K562 (cell line): ENCODE measurements around the gene AP2A2. TPM values are rescaled to one million over a fixed set of nuclear protein-coding genes. Genes with fewer than 3 reads are reported as not detected.

Experiments
- CXXC5 ChIP-seq: fragments of 250-450 bp; sonication (Bioruptor Pico); IDR thresholded peaks from 2 replicates; pipeline ENCODE4 v1.8.0; 2022; ENCODE audit warnings: inconsistent platforms, mild to moderate bottlenecking, moderate library complexity
- ZBTB7A ChIP-seq: IDR thresholded peaks from 2 replicates; pipeline ENCODE4 v1.6.1; 2011; ENCODE audit warnings: low read depth, mild to moderate bottlenecking, low read length, moderate library complexity, borderline replicate concordance; ENCODE audit not compliant: control insufficient read depth
- polyA plus RNA-seq, 8 experiments: library from polyadenylated mRNA; depleted of rRNA in 4 of 8; stranded (reverse) in 5 of 8; unstranded in 3 of 8; fragments of >200 nt; fragmentation: Nextera tagmentation in 2 of 8; fragmentation: Illumina TruSeq in 1 of 8; extraction: Ambion mirVana in 2 of 8; extraction: Trizol in 1 of 8; gene quantifications; 2 replicates each; pipeline versions ENCODE4 v1.2.1 to v1.2.3, GENCODE V29; 2011 to 2014; ENCODE audit warnings: inconsistent platforms in 1 of 8, missing spikeins in 1 of 8
- total RNA-seq, 7 experiments: library from RNA; depleted of rRNA in 6 of 7; stranded (reverse); fragments of >200 nt in 6 of 7; fragmentation: Illumina TruSeq in 2 of 7; extraction: Trizol in 2 of 7; gene quantifications; 2 replicates each; pipeline versions ENCODE4 v1.2.1 to v1.2.3, GENCODE V29; 2011 to 2021; ENCODE audit warnings: low replicate concordance in 1 of 7
- TF ChIP-seq, protein P1 (sequence below), 3 experiments: IDR thresholded peaks in 2 of 3; conservative IDR thresholded peaks in 1 of 3; 2 replicates each; pipeline ENCODE4 v1.5.1; 2011 to 2012; ENCODE audit warnings: low read length in 3 of 3, mild to moderate bottlenecking in 3 of 3, control low read depth in 2 of 3, improper control_type of control experiment in 1 of 3, inconsistent platforms in 1 of 3, low read depth in 1 of 3, mixed read lengths in 1 of 3, moderate library complexity in 1 of 3; ENCODE audit not compliant: insufficient read depth in 2 of 3
- TF ChIP-seq, protein P2 (sequence below): fragments of 450-650 bp; formaldehyde crosslinking; IDR thresholded peaks from 2 replicates; pipeline ENCODE4 v1.4.0; 2020; ENCODE audit warnings: mild to moderate bottlenecking, moderate library complexity

AP2A2 gene
- total and polyA plus RNA-seq, 9 of the 15 experiments (the other 6 are each of a cell fraction or from before 2014, with no cell fraction given), result 0.69 to 41.7 (median 15.2) TPM

DNA sequence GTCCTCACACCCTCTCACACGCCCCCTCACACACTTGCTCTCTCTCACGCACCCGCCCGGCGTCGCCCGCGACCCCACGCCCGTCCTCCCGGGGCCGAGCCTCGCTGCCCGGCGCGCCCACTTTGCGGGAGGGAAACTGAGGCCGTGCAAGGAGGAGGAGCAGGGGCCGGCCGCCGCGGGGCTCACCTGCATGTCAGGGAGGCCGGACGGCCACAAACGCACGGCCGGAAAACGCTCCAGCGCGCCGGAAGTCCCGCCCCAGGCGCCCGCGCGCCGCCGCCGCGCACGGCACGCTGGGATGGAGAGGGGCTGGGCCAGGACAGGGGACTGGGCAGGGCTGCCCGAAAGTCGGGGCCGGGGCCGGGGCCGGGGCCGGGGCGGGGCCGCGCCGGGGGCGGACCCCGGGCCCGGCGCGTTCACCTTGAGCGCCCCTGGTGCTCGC is 15.1 kb upstream of the AP2A2 start, which contains the start of gene CHID1 (continued):
- TF ChIP-seq, protein P1, sequence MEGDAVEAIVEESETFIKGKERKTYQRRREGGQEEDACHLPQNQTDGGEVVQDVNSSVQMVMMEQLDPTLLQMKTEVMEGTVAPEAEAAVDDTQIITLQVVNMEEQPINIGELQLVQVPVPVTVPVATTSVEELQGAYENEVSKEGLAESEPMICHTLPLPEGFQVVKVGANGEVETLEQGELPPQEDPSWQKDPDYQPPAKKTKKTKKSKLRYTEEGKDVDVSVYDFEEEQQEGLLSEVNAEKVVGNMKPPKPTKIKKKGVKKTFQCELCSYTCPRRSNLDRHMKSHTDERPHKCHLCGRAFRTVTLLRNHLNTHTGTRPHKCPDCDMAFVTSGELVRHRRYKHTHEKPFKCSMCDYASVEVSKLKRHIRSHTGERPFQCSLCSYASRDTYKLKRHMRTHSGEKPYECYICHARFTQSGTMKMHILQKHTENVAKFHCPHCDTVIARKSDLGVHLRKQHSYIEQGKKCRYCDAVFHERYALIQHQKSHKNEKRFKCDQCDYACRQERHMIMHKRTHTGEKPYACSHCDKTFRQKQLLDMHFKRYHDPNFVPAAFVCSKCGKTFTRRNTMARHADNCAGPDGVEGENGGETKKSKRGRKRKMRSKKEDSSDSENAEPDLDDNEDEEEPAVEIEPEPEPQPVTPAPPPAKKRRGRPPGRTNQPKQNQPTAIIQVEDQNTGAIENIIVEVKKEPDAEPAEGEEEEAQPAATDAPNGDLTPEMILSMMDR (IDR thresholded peaks at IDR 0.05 in 2 of 3, conservative IDR thresholded peaks at IDR 0.05 in 1 of 3; ENCODE audit: insufficient read depth in 2 of 3, low read depth in 1 of 3, low read length in 3 of 3), result peak in 2 of 3 experiments; percentile 9 to 26; a peak in 2 of 6 replicates
- TF ChIP-seq CXXC5 (CRISPR knock-in tag) (peak; percentile 88), ZBTB7A (peak; percentile 80; the same call in 1 of the 2 replicates)
- TF ChIP-seq, protein P2, sequence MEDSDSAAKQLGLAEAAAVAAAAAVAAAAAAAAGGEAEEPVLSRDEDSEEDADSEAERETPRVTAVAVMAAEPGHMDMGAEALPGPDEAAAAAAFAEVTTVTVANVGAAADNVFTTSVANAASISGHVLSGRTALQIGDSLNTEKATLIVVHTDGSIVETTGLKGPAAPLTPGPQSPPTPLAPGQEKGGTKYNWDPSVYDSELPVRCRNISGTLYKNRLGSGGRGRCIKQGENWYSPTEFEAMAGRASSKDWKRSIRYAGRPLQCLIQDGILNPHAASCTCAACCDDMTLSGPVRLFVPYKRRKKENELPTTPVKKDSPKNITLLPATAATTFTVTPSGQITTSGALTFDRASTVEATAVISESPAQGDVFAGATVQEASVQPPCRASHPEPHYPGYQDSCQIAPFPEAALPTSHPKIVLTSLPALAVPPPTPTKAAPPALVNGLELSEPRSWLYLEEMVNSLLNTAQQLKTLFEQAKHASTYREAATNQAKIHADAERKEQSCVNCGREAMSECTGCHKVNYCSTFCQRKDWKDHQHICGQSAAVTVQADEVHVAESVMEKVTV (CRISPR knock-in tag), result no peak
- TF ChIP-seq, all 486 proteins: peak for 62
